NK-92 treated with Interleukin-12 subunit alpha and Interleukin-12 subunit beta, amount 100 ng/mL, for 24 hours (cell line): Measurements from ENCODE around the gene IL1RL2.

Experiments
- DNase-seq: peaks from one replicate; lab custom pipeline; 2025; lab: John Stamatoyannopoulos, UW

The IL1RL2 gene

GRCh38 chr2:102194609-102195268 is 7.9 kb downstream of the IL1RL2 start:
- no peak for DNase-seq

GRCh38 chr2:102197389-102198137 is 10.7 kb downstream of the IL1RL2 start:
- DNase-seq, result peak; percentile 8

- DNase-seq, result no peak
These were observed 13.7 kb downstream of the IL1RL2 start for GRCh38 chr2:102200539-102200938.

- no peak for DNase-seq
These were observed 17.8 kb downstream of the IL1RL2 start for GRCh38 chr2:102204638-102205037.

- no peak for DNase-seq
These were observed 20.0 kb downstream of the IL1RL2 start for GRCh38 chr2:102206666-102207341.

GRCh38 chr2:102208774-102209173 is 22.0 kb downstream of the IL1RL2 start:
- DNase-seq, result no peak

- DNase-seq, result no peak
These were observed 22.7 kb downstream of the IL1RL2 start for GRCh38 chr2:102209474-102209873.

- no peak for DNase-seq
These were observed 30.2 kb downstream of the IL1RL2 start for GRCh38 chr2:102217032-102217431.

GRCh38 chr2:102224824-102225739 is 38.3 kb downstream of the IL1RL2 start:
- DNase-seq, result no peak

GRCh38 chr2:102226171-102226570 is 39.3 kb downstream of the IL1RL2 start:
- DNase-seq, result no peak

GRCh38 chr2:102226612-102227391 is 40.0 kb downstream of the IL1RL2 start:
- DNase-seq, result no peak

- no peak for DNase-seq
These were observed 42.4 kb downstream of the IL1RL2 start for GRCh38 chr2:102229141-102229769.

- no peak for DNase-seq
These were observed 43.6 kb downstream of the IL1RL2 start for GRCh38 chr2:102230410-102230909.

- no peak for DNase-seq
These were observed 46.5 kb downstream of the IL1RL2 start for GRCh38 chr2:102233132-102233884.

- no peak for DNase-seq
These were observed 48.2 kb downstream of the IL1RL2 start for GRCh38 chr2:102235042-102235473.

GRCh38 chr2:102235491-102235890 is 48.7 kb downstream of the IL1RL2 start:
- peak; percentile 50 for DNase-seq

- DNase-seq, result peak; percentile 28
These were observed 49.3 kb downstream of the IL1RL2 start for GRCh38 chr2:102236132-102236531.

- no peak for DNase-seq
These were observed 50.4 kb downstream of the IL1RL2 start for GRCh38 chr2:102237176-102237575.

GRCh38 chr2:102238039-102238756 is 51.4 kb downstream of the IL1RL2 start:
- DNase-seq, result peak; percentile 39
